Measurements from ENCODE around the gene PCDHGA9.

- TF ChIP-seq POLR2AphosphoS5 (IDR thresholded peaks at IDR 0.05), result no peak
- TF ChIP-seq, protein P1, sequence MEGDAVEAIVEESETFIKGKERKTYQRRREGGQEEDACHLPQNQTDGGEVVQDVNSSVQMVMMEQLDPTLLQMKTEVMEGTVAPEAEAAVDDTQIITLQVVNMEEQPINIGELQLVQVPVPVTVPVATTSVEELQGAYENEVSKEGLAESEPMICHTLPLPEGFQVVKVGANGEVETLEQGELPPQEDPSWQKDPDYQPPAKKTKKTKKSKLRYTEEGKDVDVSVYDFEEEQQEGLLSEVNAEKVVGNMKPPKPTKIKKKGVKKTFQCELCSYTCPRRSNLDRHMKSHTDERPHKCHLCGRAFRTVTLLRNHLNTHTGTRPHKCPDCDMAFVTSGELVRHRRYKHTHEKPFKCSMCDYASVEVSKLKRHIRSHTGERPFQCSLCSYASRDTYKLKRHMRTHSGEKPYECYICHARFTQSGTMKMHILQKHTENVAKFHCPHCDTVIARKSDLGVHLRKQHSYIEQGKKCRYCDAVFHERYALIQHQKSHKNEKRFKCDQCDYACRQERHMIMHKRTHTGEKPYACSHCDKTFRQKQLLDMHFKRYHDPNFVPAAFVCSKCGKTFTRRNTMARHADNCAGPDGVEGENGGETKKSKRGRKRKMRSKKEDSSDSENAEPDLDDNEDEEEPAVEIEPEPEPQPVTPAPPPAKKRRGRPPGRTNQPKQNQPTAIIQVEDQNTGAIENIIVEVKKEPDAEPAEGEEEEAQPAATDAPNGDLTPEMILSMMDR (IDR thresholded peaks at IDR 0.05), result no peak
- no peak for TF ChIP-seq POLR2A (IDR thresholded peaks at IDR 0.05; ENCODE audit: low read depth)
Measured at GRCh38 chr5:141388661-141389060, 13.9 kb upstream of the PCDHGA9 start.
